Measurements from ENCODE around the gene TPM2.

DNA sequence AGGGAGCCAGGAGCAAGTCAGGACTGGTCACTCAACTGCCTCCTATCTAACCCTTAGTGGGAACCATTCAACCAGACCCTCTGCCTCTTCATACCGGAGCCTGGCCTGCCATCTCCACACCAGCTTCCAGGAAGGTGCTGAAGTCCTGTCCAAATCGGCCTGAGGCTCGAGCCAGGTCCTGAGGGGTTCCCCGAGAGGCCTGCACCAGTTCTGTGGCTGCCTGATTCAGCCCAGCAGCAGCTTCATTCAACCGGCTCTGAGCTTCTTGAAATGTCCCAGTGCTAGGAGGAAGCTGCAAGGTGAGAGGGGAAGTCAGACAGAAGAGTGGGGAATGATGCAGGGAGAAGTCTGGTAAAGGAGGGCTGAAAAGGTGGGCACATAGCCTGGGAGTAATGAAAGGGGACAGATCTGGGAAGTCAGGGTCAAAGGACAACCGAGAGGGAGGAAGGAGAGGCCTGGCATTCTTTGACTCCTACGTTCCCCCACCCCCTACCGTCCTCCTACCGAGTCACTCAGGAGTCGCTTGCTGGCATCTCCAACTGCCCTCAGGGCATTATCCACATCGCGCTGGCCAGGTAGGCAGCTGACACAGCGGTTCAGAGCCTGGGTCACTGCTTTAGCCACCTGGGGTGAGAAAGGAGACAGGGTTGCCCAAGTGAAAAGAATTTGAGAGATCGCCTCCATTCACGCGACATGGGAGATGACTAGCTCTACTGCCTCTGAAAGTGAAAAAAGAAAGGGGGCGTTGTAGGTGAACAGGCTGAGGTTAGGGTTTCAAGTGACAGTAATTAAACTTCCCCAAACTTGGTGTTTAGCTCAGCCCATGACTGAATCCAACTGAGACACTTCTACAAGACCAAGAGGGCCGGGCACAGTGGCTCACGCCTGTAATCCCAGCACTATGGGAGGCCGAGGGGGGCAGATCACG lies 22.0 kb upstream of the TPM2 start:
- TF ChIP-seq POLR2A (IDR thresholded peaks at IDR 0.05), result no peak
- TF ChIP-seq, protein P1, sequence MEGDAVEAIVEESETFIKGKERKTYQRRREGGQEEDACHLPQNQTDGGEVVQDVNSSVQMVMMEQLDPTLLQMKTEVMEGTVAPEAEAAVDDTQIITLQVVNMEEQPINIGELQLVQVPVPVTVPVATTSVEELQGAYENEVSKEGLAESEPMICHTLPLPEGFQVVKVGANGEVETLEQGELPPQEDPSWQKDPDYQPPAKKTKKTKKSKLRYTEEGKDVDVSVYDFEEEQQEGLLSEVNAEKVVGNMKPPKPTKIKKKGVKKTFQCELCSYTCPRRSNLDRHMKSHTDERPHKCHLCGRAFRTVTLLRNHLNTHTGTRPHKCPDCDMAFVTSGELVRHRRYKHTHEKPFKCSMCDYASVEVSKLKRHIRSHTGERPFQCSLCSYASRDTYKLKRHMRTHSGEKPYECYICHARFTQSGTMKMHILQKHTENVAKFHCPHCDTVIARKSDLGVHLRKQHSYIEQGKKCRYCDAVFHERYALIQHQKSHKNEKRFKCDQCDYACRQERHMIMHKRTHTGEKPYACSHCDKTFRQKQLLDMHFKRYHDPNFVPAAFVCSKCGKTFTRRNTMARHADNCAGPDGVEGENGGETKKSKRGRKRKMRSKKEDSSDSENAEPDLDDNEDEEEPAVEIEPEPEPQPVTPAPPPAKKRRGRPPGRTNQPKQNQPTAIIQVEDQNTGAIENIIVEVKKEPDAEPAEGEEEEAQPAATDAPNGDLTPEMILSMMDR (IDR thresholded peaks at IDR 0.05), result no peak
- TF ChIP-seq POLR2AphosphoS5 (IDR thresholded peaks at IDR 0.05), result no peak

Data from sigmoid colon (tissue), 4 donors.